ENCODE data around the gene POLR2C. TPM values are rescaled to one million over a fixed set of nuclear protein-coding genes. Genes with fewer than 3 reads are reported as not detected.

Gene POLR2C
- total RNA-seq, 1 donor from 2014 or later, result 52.7 TPM

GRCh38 chr16:57504001-57504400 is 41.5 kb downstream of the POLR2C start:
- no peak for DNase-seq

- no peak for DNase-seq
These were observed 42.0 kb downstream of the POLR2C start for GRCh38 chr16:57504491-57504890.

GRCh38 chr16:57505169-57505568 is 42.7 kb downstream of the POLR2C start:
- DNase-seq, result no peak

GRCh38 chr16:57507136-57508034 is 44.9 kb downstream of the POLR2C start:
- no peak for DNase-seq

GRCh38 chr16:57508035-57508425 is 45.6 kb downstream of the POLR2C start:
- DNase-seq, result no peak

- DNase-seq, result no peak
These were observed 46.9 kb downstream of the POLR2C start for GRCh38 chr16:57509231-57509923.

- no peak for DNase-seq
These were observed 47.8 kb downstream of the POLR2C start for GRCh38 chr16:57510016-57510871.

GRCh38 chr16:57512296-57513001 is 50.0 kb downstream of the POLR2C start:
- no peak for DNase-seq

- DNase-seq, result no peak
These were observed 51.1 kb downstream of the POLR2C start for GRCh38 chr16:57513371-57514102.

- DNase-seq, result no peak
These were observed 51.9 kb downstream of the POLR2C start for GRCh38 chr16:57514371-57514770.

- DNase-seq, result no peak
These were observed 52.5 kb downstream of the POLR2C start for GRCh38 chr16:57514791-57515600.

- DNase-seq, result no peak
These were observed 53.8 kb downstream of the POLR2C start for GRCh38 chr16:57516176-57516725.

- DNase-seq, result no peak
These were observed 54.3 kb downstream of the POLR2C start for GRCh38 chr16:57516773-57517172.

- no peak for DNase-seq
These were observed 55.2 kb downstream of the POLR2C start for GRCh38 chr16:57517397-57518367.

- no peak for DNase-seq
These were observed 56.0 kb downstream of the POLR2C start for GRCh38 chr16:57518520-57518919.

- no peak for DNase-seq
These were observed 56.4 kb downstream of the POLR2C start for GRCh38 chr16:57518922-57519321.

GRCh38 chr16:57519796-57520360 is 57.4 kb downstream of the POLR2C start:
- DNase-seq, result peak; percentile 42

Data from occipital lobe (tissue), 2 donors.